ENCODE data around the gene TNC. TPM values are rescaled to one million over a fixed set of nuclear protein-coding genes. Genes with fewer than 3 reads are reported as not detected.

TNC gene
- total and polyA plus RNA-seq, 10 of the 15 experiments (the other 5 are each of a cell fraction or from before 2014, with no cell fraction given), result 0.05 to 4.2 (median 0.14) TPM

- no peak for FAIRE-seq
- 0% methylated on average over 7 of the region's 7 CpGs for WGBS (ENCODE audit: insufficient coverage, insufficient replicate concordance, low lambda C conversion rate, missing lambda C conversion rate)
Observed at GRCh38 chr9:115000217-115000639, 117.7 kb downstream of the TNC start.

More at GRCh38 chr9:115000217-115000639, 117.7 kb downstream of the TNC start:
- RAD21 ChIA-PET (ENCODE audit: unreplicated experiment), result interaction anchor here (1.1 to 1.2 kb wide), 2 partner anchors 10 to 32 kb away, joined by 3 read pairs; no protein-coding TSS in a partner anchor
- H3K4me1 ChIP-seq (ENCODE audit: control insufficient read depth, insufficient read depth, low read length), result no peaks in the 10 kb centered on the region
- peak; percentile 71 for ATAC-seq
- no peak overlapping the region for H2AFZ ChIP-seq (ENCODE audit: control insufficient read depth, low read depth, low read length)
- intact Hi-C loops (cut with micrococcal nuclease; ENCODE audit: unreplicated experiment) (loop anchor here (5.0 kb wide), 1 partner anchor 43 kb away; no protein-coding TSS in a partner anchor), in situ Hi-C loops (cut with MboI) (no loop called here)
- H3K4me3 ChIP-seq, result no peak overlapping the region
- no peak overlapping the region for H3K27ac ChIP-seq (ENCODE audit: control insufficient read depth, insufficient read depth)
- POLR2A ChIA-PET, result interaction anchor here (0.8 kb wide), 1 partner anchor 10 kb away, joined by 3 read pairs; no protein-coding TSS in a partner anchor
- no peak overlapping the region for H3K4me2 ChIP-seq (ENCODE audit: control insufficient read depth, insufficient read depth)
- CTCF ChIA-PET, result interaction anchor here (0.7 to 2.8 kb wide), 3 partner anchors 11 to 321 kb away, joined by 3 to 9 read pairs (median 3); no protein-coding TSS in a partner anchor
- SMC1A ChIA-PET (ENCODE audit: uncharacterized antibody, unreplicated experiment), result interaction anchor here (1.3 to 3.8 kb wide), 2 partner anchors 10 to 84 kb away, joined by 3 to 18 read pairs; no protein-coding TSS in a partner anchor
- no peaks in the 10 kb centered on the region for H3K36me3 ChIP-seq (ENCODE audit: control insufficient read depth in 2 of 2, insufficient read depth in 2 of 2, low read length in 1 of 2)
- H3K27me3 ChIP-seq (replicated peaks in 1 of 2; ENCODE audit: control insufficient read depth in 2 of 2, insufficient read depth in 2 of 2, low read length in 1 of 2), result peaks cover 3 to 8% of the 10 kb centered on the region in 2 experiments; a peak in 2 of 4 replicates
- H4K20me1 ChIP-seq (ENCODE audit: control insufficient read depth, insufficient read depth), result no peaks in the 10 kb centered on the region
- no peak overlapping the region for H3K9ac ChIP-seq (ENCODE audit: control insufficient read depth, insufficient read depth, low read length)
- TF ChIP-seq RUNX3 (IDR thresholded peaks at IDR 0.05; ENCODE audit: low read length), result peak; percentile 11; the same call in 1 of the 2 replicates
- TF ChIP-seq IKZF2 (IDR thresholded peaks at IDR 0.05), result 0 out of 4 replicates have a peak, but pooled peaks of 1 of the 2 experiments have one; percentile 8
- TF ChIP-seq, protein P1, sequence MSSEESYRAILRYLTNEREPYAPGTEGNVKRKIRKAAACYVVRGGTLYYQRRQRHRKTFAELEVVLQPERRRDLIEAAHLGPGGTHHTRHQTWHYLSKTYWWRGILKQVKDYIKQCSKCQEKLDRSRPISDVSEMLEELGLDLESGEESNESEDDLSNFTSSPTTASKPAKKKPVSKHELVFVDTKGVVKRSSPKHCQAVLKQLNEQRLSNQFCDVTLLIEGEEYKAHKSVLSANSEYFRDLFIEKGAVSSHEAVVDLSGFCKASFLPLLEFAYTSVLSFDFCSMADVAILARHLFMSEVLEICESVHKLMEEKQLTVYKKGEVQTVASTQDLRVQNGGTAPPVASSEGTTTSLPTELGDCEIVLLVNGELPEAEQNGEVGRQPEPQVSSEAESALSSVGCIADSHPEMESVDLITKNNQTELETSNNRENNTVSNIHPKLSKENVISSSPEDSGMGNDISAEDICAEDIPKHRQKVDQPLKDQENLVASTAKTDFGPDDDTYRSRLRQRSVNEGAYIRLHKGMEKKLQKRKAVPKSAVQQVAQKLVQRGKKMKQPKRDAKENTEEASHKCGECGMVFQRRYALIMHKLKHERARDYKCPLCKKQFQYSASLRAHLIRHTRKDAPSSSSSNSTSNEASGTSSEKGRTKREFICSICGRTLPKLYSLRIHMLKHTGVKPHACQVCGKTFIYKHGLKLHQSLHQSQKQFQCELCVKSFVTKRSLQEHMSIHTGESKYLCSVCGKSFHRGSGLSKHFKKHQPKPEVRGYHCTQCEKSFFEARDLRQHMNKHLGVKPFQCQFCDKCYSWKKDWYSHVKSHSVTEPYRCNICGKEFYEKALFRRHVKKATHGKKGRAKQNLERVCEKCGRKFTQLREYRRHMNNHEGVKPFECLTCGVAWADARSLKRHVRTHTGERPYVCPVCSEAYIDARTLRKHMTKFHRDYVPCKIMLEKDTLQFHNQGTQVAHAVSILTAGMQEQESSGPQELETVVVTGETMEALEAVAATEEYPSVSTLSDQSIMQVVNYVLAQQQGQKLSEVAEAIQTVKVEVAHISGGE (CRISPR knock-in tag; IDR thresholded peaks at IDR 0.05), result no peak
- TF ChIP-seq NFIC (IDR thresholded peaks at IDR 0.05; ENCODE audit: low read depth, low read length), result peak; percentile 24; the same call in 1 of the 2 replicates
- DNase-seq (ENCODE audit: low read depth, low spot score), result no peak
- BruUV-seq (replicated peaks), result no TSS peak
- H3K9me3 ChIP-seq (replicated peaks; ENCODE audit: control insufficient read depth, insufficient read depth, low read length), result no peaks in the 10 kb centered on the region
- no peaks in the 10 kb centered on the region for H3K79me2 ChIP-seq (ENCODE audit: control insufficient read depth, insufficient read depth, low read length)
